NCI-H748 (cell line): ENCODE results near the gene ABCC11.
A peak's percentile ranks its signal among the peaks of the same experiment; 100 is the strongest.
"Not testable (repeated sequence)": the region's sequence is repeated elsewhere in the genome, so short reads cannot be mapped to it uniquely, and the experiment has no call there.

Experiments
- DNase-seq: peaks from one replicate; lab custom pipeline; 2025; ENCODE audit not compliant: unreplicated experiment; lab: John Stamatoyannopoulos, UW

The ABCC11 gene

DNA sequence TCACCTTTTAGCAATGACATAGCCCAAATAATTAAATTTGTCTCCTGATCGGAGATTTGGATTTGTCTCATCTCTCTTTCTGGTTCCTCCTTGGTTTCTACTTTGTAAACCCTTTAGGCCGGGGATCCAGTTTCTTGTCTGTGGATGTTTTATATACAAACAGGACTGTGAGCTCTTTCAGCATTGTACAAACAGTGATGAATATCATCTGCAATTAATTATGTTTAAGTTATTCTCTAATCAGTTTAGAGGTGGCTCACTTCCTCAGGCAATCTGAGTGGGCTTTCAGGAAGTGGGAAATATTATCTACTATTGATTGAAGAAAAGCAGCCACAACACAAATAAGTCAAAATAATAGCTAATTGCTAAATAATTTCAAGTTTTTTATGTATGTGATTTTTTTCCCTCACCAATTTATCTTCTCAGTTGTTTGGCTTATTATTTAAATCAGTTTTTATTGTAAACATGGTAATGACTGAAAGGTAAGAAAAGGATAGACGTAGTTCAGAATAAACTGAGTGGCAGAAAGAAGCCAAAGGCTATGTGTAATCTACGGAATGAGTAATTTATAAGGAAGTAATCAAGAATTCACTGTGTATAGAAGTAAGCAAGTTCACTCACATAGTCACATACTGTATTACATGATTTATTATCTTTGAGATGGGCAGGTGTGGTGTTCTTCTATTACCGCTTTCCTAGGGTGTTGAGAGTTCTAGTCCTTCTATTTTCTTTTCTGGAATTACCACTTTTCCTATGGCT, 3.4 kb upstream of the ABCC11 start:
- no peak for DNase-seq

DNA sequence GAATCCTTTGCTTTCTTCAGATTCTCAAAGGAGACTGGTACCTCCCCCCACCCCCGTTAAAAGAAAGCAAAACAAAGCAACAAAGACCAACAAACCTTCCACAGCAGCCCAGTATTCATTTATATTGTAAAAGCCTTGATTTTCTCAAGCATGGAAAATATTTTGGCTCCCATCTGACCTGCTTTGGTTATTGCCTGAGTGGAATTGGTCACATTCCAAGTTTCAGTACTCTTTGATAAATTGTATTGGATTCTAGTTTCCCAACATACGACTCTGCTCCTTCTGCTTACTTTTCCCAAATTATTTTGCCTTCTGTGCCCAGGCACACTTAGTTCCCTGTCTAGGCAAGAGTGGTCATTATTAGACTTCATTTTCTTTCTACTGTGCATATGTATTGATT, 1.3 kb downstream of the ABCC11 start:
- DNase-seq: no peak

DNA sequence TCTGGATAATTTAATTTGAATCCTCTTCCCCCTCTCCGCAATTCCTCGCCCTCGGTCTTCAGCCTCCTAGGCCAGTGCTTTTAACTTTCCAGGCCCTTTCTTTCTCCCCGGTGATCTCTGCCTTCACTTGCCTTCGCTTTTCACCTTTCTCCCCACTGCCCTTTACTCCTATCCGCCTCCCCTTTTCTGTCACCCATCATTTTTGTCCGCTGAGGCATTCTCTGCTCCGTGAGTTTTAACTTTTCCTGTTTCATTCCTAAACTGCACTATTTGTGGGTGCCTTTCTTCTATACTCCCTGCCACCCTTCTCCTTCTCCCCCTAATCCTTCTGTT, 2.5 kb downstream of the ABCC11 start:
- peak; percentile 16 for DNase-seq

DNA sequence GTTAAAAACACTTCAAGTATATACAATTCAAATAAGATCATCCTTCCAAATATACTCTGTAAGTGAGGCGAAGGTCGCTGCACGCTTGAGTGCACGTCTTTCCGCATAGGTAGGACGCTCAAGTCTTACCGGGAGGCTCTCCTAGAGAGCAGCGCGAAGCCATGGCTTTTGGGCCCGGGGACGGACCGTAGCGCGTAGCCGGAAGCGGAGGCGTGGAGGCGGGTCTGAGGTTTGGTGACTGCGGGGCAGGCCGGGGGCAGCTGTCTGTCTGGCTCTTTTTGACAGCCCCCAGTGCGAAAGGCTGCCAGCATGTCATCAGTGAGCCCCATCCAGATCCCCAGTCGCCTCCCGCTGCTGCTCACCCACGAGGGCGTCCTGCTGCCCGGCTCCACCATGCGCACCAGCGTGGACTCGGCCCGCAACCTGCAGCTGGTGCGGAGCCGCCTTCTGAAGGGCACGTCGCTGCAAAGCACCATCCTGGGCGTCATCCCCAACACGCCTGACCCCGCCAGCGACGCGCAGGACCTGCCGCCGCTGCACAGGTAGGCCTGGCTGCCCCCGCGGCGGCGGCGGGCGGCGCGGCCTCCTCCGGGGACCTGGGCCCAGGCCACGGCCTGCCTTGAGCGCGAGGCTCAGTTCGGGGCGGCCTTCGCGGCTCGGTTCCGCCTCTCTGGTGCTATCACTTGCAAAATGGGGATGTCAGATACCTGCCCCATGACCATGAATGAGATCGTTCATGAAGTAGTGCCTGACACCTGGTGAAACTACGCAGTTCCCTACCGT, 3.1 kb downstream of the ABCC11 start, which contains the start of gene LONP2:
LONP2 (plus strand) TSS at position 221 of the 783 bp plus-strand sequence; CDS start at position 310, 89 bp downstream.
- peak; percentile 87 for DNase-seq

DNA sequence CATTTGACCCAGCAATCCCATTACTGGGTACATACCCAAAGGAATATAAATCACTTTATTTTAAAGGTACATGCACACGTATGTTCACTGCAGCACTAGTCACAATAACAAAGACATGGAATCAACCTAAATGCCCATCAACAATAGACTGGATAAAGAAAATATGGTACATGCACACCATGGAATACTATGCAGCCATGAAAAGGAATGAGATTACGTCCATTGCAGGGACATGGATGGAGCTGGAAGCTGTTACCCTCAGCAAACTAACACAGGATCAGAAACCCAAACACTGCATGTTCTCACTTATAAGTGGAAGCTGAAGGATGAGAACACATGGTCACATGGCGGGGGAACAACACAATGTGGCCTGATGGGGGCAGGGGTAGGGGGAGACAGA, 7.2 kb downstream of the ABCC11 start:
- not testable (repeated sequence) for DNase-seq

DNA sequence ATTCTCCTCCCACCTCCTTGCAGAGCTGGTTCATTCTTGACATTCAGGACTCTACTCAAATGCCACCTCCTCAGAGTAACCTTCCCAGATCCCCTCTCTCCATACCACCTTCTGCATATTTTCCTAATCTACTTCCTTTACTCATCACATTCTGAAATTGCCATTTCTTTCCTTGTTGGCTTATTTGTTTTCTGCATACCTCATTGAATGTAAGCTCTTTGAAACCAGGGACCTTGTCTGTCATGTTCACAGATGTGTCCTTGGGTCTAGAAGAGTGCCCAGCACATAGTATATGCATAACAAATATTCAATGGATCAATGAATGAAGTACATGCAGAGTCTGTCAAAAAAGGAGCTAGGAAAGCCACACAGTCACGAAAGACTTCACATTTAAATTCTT, 11.1 kb downstream of the ABCC11 start:
- no peak for DNase-seq

DNA sequence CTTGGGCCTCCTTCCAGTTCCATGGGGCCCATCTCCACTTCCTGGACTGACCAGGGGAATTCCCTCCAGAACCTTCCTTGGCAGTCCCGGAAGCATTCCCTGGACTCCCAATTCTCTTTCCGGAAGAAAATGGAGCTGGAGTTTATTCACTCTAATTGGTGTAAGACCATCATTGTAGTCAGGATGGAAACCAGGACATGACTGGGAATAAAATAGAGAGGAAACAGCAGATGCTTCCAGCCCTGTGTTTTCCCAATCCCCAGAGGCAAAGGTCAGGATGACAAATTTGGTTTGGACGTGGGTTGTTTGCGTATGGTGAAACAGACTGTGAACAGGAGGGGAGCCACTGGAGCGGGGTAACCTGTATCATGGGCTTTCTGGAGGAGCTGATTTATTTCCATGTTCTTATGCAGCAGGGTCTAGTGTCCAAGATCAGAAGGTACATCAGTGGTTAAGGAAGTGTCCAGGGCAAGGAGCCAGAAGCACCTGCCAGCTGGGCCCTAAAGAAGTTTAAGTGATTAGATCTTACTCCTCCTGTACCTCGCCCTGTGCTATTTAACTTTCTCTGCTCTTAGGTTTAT, 11.7 kb downstream of the ABCC11 start:
- no peak for DNase-seq

DNA sequence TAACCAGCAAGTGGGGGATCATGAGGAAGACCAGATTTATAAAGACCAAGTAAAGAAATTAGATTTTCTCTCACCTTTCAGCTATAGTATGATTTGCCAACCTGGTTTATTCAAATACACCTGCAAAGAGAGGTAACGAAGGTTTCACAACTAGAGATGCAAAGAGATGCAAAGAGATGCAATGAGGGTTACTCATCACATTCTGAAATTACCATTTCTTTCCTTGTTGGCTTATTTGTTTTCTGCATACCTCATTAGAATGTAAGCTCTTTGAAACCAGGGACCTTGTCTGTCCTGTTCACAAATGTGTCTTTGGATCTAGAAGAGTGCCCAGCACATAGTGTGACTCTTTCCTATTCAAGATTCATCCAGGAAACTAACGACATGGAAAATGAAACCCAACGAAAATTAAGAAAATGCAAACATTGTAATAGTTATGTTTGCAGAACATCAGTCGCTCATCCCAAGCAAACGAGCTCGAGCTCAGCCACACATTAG, 12.2 kb downstream of the ABCC11 start:
- no peak for DNase-seq

DNA sequence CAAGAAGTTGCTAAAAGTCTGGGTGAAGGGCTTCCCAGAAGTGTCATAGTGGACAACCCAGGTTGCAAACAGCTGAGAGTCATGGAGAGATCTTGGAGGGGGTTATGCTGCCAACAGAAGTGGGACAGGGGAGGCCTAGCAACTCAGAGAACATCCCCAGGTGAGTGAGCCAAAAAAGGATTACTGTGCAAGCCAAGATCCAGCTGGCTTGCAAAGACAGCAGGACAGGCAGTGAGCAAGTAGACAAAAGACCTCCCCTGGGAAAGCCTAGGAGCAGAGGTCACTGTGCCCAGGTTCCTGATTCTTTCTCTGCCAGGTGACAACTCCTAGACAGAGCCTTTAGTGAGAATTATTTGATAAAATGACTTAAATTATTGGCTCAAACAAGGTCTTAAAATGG, 12.7 kb downstream of the ABCC11 start:
- DNase-seq: no peak

DNA sequence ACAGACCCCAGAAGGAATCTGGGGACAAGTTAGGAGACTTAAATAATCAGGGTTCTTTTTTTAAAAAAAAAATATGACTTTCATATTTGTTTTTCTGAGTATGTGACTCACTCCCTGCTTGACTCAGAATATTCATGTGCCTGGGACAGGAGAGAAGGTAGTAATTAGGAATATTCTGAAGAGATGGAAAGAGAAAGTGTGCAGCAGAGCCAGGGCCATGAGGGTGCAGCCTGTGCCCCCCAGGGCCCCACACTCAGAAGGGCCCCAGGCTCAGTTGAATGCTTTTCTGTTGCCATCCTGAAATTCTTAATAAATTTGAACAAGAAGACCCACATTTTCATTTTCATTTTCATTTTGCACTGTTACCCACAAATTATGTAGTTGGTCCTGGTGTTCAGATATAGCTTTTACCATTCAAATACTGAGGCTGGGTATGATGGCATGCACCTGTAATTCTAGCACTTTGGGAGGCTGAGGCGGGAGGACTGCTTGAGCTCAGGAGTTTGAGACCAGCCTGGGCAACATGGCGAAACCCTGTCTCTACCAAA, 14.8 kb downstream of the ABCC11 start:
- no peak for DNase-seq

DNA sequence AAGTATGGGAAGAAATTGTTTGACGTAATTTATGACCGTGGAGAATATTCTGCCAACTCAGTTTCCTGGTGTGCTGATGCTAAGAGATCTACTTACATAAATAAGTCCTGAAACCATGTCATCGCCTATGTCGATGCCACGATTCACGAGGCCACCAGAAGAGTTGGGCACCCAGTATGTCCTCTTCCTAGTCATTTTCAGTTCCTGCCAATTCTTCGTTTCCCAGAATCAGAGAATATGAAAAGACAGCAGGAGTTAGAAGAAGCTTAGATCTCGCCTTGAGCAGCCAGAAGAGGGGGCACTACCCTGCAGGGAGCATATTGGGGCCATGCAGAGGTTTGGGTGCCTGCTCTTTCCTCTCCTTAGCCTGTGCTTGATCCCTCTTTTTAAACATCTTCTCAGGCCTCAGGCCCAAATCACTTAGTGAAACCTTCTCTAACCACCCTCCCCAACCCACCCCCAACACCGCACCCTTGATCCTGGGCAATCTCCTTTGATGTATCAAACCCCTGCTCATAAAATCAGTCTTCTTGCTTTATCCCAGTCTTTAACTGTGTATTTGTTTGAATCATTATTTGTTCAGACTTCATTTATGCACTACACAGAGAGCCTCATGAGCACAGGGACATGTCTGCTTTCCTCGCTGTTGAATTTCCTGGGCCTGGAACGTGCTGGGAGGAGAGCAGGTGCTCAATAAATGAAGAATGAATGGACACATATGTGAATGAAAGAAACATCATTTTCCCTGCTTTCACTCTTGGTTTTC, 15.4 kb downstream of the ABCC11 start:
- peak; percentile 0 for DNase-seq

DNA sequence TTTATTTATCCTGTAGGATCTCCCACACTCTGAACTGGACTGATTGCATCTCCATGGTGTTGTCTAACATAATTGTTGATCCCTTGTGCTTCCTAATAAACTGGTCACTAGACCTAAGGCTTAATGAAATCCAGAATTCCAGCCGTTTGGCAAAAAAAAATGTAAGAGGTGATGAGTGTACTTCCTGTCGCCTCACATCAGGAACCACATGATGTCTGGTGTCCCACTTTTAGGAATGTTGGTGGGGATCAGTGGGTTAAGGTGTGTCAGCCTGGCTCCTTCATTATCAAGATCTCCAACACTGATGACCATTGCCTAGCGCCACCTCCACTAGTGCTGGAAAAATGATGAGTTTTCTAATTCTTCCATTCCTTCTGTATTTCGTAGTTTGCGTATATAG, 21.9 kb downstream of the ABCC11 start:
- DNase-seq: no peak

DNA sequence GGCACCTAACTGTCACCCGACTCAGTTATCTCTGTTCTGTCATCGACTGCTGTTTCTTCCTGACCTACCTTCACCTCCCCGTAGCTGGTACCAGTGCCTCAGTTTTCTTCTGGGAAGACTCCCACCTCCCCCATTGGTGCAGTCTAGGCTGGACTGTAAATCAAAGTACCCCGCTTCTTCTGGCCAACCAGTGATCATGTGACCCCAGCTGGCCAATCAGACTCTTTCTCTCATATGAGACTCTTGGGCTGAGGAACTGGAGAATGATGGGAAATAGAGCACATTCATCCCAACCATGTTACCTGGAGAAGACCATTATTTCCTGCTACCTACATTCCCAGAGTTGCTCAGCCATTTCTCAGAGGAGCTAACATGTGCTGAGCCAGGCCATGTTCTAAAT, 23.8 kb downstream of the ABCC11 start:
- no peak for DNase-seq

DNA sequence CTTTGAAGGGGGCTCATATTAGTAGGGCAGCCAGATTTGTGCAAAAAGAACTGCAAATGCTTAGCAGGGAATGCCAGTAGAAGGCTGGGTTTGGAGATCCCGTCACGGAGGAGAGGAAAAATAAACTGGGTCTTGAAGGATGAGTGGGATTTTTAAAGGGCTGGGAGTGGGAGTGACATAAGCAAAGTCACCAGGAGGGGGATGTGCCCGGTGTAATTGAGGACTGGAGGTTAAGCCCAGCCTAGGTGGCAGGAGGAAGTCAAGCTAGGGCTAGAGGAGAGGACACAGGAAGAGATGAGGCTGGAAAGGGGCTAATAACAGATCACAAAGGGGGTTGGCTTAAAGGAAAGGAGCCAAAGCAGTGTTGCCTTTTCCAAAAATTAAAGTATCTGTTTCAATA, 26.4 kb downstream of the ABCC11 start:
- no peak for DNase-seq

DNA sequence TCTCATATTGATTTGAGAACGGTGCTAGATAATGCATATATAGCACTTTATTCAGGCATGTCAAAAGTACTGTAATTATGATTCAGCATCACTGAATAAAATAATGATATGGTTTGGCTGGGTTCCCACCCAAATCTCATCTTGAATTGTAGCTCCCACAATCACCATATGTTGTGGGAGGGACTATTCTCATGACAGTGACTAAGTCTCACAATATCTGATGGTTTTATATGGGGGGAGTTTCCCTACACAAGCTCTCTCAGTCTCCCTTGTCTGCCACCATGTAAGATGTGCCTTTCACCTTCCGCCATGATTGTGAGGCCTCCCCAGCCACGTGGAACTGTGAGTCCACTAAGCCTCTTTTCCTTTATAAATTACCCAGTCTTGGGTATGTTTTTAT, 28.9 kb downstream of the ABCC11 start:
- no peak for DNase-seq

DNA sequence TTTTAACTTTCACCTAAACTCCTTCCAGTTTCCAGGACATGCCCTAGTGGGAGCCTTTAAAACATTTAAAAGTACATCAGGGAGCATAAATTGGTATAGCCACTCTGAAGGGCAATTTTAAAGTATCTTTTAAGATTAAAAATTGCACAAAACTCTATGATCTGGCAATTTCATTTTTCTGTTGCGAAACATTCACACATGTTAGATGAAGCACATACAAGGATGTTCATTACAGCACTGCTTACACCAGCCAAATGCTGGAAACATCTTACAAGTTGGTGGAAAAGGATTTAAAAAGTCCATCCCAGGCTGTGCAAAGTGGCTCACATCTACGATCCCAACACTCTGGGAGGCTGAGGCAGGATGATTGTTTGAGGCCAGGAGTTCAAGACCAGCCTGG, 29.6 kb downstream of the ABCC11 start:
- no peak for DNase-seq

DNA sequence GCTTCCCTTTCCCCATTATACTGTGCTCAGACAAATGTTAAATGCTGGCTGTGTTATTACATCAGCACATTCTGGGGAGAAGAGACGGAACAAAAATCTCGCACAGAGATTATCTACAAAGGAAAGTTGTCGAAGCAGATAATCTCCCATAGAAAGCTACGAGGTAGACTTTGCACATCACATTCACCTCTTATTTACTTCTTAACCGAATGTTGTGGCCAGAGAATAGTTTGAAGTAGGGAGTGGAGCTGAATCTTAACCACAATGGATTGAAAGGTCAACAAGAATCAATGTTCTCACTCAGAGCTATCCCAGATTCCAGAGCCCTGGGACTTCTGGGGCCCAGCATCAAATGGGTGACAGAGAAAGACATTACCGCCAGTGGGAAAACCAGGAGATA, 31.6 kb downstream of the ABCC11 start:
- no peak for DNase-seq

DNA sequence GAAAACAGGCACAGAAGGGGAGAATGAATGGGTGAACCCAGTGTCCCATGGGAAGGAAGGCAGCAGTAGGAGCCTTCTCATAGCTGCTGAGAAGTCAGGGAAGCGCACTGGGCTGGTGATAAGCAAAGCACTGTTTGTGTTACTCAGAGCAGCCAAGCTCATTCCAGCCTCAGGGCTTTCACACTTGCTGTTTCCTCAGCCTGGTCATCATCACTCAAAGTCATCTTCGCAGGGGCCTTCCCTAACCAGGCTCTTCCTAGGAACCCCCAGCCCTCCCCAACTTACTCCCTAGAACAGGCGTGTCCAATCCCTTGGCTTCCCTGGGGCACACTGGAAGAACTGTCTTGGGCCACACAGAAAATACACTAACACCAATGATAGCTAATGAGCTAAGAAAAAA, 35.3 kb downstream of the ABCC11 start:
- no peak for DNase-seq

DNA sequence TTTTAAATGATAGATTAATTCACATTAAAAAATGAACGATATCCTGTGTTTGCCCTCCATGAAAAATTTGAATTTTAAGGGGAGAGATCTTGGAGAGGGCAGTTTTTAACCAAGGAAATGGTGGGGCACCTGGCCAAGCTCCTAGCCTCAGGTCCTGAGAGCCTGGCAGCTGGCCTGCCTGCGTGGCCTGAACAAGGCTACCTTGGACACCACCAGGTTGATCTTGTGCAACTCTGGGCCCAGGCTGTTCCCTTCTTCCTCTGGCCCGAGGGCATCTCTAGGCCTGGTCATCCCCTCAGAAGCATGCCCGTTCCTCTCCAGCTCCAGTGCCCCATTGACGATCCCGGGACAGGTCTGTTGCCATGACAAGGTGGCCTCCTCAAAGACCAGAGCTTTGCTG, 36.6 kb downstream of the ABCC11 start:
- no peak for DNase-seq

DNA sequence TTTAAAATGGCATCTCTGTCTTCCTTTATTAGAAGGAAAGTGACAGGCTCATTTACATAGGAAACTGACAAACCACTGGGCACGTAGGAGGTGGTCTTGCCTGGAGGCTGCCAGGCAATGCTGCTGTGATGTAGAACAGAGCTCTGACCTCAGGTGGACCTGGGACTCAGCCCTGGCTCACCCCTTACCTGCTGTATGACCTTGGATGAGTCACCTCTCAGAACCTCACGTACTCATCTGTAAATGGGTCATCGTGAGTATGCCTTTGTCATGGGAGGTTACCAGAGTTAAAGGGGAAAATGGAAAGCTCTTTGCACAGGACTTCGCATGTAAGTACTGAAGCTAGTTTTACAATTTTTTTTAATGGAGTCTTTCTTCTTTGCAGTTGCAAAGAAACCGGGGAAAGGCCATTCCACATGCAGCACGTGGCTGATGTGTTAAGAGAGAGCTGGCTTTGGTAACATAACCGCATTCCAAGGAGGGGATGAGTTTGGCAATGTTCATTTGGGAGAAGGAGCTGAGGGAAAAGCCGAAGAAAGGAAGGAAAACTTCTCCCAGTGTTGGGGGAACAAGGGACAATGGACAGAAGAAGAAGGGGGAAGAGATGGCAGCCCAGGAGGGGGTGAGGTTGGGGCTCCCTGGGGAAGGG, 40.6 kb downstream of the ABCC11 start:
- DNase-seq: no peak

DNA sequence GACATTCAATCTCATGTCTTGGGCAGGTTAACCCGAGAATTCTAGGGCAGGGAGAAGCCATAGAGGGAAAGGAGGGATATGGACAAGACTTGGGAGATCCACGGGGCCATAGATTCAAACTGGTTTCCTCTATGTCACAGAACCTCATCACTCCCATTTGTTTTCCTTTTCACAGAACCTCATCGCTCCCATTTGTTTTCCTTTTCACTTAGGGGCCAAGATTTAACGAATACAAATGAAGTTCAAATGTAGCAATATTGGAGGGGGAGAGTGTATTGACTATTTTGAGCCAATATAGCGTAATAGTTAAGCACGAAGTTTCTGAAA, 42.6 kb downstream of the ABCC11 start:
- DNase-seq: no peak
